Upper lobe of left lung (tissue), 6 donors: ENCODE data around the gene PBX2. TPM values are rescaled to one million over a fixed set of nuclear protein-coding genes. Genes with fewer than 3 reads are reported as not detected.
"Not testable (repeated sequence)": the region's sequence is repeated elsewhere in the genome, so short reads cannot be mapped to it uniquely, and the experiment has no call there.

Experiments
- ATAC-seq, 2 donors: fragments of 200-7000 bp; cut with Tn5 transposase; one replicate each; pipeline ENCODE4 v1.9.1; 2022; ENCODE audit warnings: mild to moderate bottlenecking in 2 of 2, moderate library complexity in 2 of 2; ENCODE audit not compliant: low FRiP score in 2 of 2
- DNase-seq, 2 donors: peaks; one replicate each; pipeline ENCODE4 v3.0.0-alpha.2; 2019 to 2020
- H3K27ac ChIP-seq, 4 donors: fragments of 200-600 bp; sonication (generic); one replicate each; pipeline ENCODE4 v1.5.1; 2016 to 2019
- H3K27me3 ChIP-seq, 4 donors: fragments of 200-600 bp; sonication (generic); one replicate each; pipeline ENCODE4 v1.5.1; 2017 to 2019
- H3K36me3 ChIP-seq, 4 donors: fragments of 200-600 bp; sonication (generic); one replicate each; pipeline ENCODE4 v1.5.1; 2016 to 2019
- H3K4me1 ChIP-seq, 4 donors: fragments of 200-600 bp; sonication (generic); one replicate each; pipeline ENCODE4 v1.5.1; 2018 to 2019
- H3K4me3 ChIP-seq, 4 donors: fragments of 200-600 bp; sonication (generic); one replicate each; pipeline ENCODE4 v1.5.1; 2017 to 2019; ENCODE audit warnings: mild to moderate bottlenecking in 2 of 4, moderate library complexity in 1 of 4
- H3K9me3 ChIP-seq, 4 donors: fragments of 200-600 bp; sonication (generic); one replicate each; pipeline ENCODE4 v1.5.1; 2018 to 2019
- EP300 ChIP-seq, 4 donors: sonication (generic); formaldehyde crosslinking; IDR thresholded peaks; one replicate each; pipeline ENCODE4 v1.5.1; 2017; ENCODE audit warnings: antibody characterized with exemption in 4 of 4, control low read depth in 2 of 4
- POLR2A ChIP-seq, 4 donors: fragments of 450-650 bp; IDR thresholded peaks; one replicate each; pipeline ENCODE4 v1.5.1; 2016 to 2017; ENCODE audit warnings: antibody characterized with exemption in 4 of 4, mild to moderate bottlenecking in 2 of 4
- POLR2AphosphoS5 ChIP-seq, 2 donors: sonication (generic); formaldehyde crosslinking; IDR thresholded peaks; one replicate each; pipeline ENCODE4 v1.5.1; 2017; ENCODE audit warnings: antibody characterized with exemption in 2 of 2
- WGBS, 2 donors: methylation state at CpG; one replicate each; pipeline ENCODE4 v1.1.5; 2017 to 2018; 5-methylcytosine and 5-hydroxymethylcytosine counted together
- total RNA-seq, 6 donors: library from RNA; depleted of rRNA in 4 of 6; stranded (reverse); fragments of >200 nt in 4 of 6; gene quantifications; one replicate each; pipeline versions ENCODE4 v1.1.0 to v1.2.1, GENCODE V29; 2016 to 2021
- TF ChIP-seq, protein P1 (sequence below), 6 experiments: fragments of 450-650 bp in 4 of 6; fragments of 200-600 bp in 2 of 6; sonication (generic) in 2 of 6; IDR thresholded peaks; one replicate each; pipeline ENCODE4 v1.5.1; 2016 to 2019; ENCODE audit warnings: antibody characterized with exemption in 6 of 6
- donor health status: DM: no; HTN: no; CAD: no; lungs with moderate emphysema.
- donor health status: DM: no; HTN: yes; CAD: no; lungs with severe emphysema.

The PBX2 gene
- total RNA-seq, 6 donors from 2014 or later = 78.6 to 147 (median 93.4) TPM

- no peak for DNase-seq
- no peaks in the 10 kb centered on the region for H3K27me3 ChIP-seq
- H3K27ac ChIP-seq = no peak overlapping the region
- peaks cover 0 to 65% (median 12%) of the 10 kb centered on the region in 4 donors for H3K36me3 ChIP-seq
- no peak for ATAC-seq
- 92 to 95% methylated on average over 6 of the region's 6 CpGs for WGBS, 2 donors
- TF ChIP-seq, protein P1, sequence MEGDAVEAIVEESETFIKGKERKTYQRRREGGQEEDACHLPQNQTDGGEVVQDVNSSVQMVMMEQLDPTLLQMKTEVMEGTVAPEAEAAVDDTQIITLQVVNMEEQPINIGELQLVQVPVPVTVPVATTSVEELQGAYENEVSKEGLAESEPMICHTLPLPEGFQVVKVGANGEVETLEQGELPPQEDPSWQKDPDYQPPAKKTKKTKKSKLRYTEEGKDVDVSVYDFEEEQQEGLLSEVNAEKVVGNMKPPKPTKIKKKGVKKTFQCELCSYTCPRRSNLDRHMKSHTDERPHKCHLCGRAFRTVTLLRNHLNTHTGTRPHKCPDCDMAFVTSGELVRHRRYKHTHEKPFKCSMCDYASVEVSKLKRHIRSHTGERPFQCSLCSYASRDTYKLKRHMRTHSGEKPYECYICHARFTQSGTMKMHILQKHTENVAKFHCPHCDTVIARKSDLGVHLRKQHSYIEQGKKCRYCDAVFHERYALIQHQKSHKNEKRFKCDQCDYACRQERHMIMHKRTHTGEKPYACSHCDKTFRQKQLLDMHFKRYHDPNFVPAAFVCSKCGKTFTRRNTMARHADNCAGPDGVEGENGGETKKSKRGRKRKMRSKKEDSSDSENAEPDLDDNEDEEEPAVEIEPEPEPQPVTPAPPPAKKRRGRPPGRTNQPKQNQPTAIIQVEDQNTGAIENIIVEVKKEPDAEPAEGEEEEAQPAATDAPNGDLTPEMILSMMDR (IDR thresholded peaks at IDR 0.05) = no peak
- TF ChIP-seq POLR2A (IDR thresholded peaks at IDR 0.05) = no peak
- TF ChIP-seq EP300 (IDR thresholded peaks at IDR 0.05) = no peak
- no peaks in the 10 kb centered on the region for H3K4me1 ChIP-seq
- H3K4me3 ChIP-seq = no peak overlapping the region
- H3K9me3 ChIP-seq = no peaks in the 10 kb centered on the region
Observed at GRCh38 chr6:32213649-32214048, 23.6 kb upstream of the PBX2 start.

DNA sequence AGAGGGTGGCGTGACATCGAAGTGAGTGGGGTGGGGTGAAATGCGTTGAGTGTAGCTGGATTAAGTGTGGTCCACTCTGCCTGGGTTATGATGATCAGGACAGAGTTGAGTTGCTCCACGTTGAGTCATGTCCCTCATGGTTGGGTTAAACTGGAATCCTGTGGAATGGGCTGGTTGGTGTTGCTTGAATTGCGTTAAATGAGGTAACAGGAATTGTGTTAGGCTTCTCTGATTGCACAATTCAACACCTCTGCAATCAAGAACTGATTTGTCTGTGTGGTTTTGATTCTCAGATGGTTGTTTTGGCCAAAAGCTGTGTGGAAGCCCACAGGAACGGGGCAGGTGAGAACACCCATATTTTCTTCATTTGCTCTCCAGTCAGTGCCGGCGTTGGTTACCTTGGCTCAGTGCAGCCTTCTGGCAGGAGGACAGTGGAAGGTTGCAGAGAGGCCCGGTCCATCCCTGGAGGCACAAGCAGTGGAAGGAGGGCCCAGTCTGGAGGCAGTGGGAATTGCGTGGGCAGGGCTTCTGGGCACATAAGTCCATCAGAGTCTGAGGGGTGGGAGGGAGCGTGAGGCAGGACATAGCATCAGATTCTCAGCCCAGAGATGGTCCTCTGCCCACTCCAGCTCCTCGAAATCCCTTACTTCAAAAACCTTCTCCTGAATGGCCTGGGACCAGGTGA is 22.2 kb upstream of the PBX2 start:
- ATAC-seq (no peak), DNase-seq (no peak)
- Histone ChIP-seq H3K36me3 (peaks cover 0 to 56% (median 8%) of the 10 kb centered on the region in 4 donors), H3K27ac (peak overlapping the region in 1 of 4 donors; percentile 48), H3K27me3 (no peaks in the 10 kb centered on the region), H3K9me3 (no peaks in the 10 kb centered on the region), H3K4me3 (no peak overlapping the region), H3K4me1 (no peaks in the 10 kb centered on the region)
- TF ChIP-seq POLR2AphosphoS5 (IDR thresholded peaks at IDR 0.05) (no peak), POLR2A (IDR thresholded peaks at IDR 0.05) (no peak), EP300 (IDR thresholded peaks at IDR 0.05) (no peak)
- TF ChIP-seq, protein P1 (IDR thresholded peaks at IDR 0.05) = no peak
- 73 to 83% methylated on average over 12 of the region's 12 CpGs for WGBS, 2 donors

GRCh38 chr6:32211432-32211831 is 21.4 kb upstream of the PBX2 start:
- H3K4me3 ChIP-seq, H3K27me3 ChIP-seq, DNase-seq: not testable (repeated sequence)

DNA sequence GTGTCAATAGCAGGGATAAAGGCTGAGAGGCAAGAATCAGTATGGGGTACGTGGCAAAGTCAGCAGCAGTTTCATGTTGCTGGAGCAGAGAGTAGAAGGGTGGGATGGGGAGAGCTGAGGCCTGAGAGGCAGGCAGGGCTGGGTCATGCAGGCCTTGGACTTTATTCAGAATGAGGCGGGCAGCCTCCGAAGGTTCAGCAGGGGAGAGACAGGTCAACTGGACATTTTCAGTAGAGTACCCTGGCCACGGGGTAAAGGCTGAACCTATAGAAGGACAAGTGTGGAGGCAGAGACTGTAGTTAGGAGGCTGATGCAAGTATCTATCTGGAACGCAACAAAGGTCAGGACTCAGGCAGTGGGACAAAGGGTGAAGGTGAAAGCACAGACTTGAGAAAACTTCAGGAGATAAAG is 20.2 kb upstream of the PBX2 start:
- Histone ChIP-seq H3K4me1 (no peaks in the 10 kb centered on the region), H3K4me3 (no peak overlapping the region), H3K27ac (no peak overlapping the region), H3K36me3 (peaks cover 0 to 41% (median 8%) of the 10 kb centered on the region in 4 donors), H3K27me3 (no peaks in the 10 kb centered on the region), H3K9me3 (no peaks in the 10 kb centered on the region)
- DNase-seq = no peak
- 86 to 87% methylated on average over 5 of the region's 5 CpGs for WGBS, 2 donors
- TF ChIP-seq, protein P1 (IDR thresholded peaks at IDR 0.05) = no peak
- TF ChIP-seq POLR2A (IDR thresholded peaks at IDR 0.05) (no peak), POLR2AphosphoS5 (IDR thresholded peaks at IDR 0.05) (no peak), EP300 (IDR thresholded peaks at IDR 0.05) (no peak)
- no peak for ATAC-seq

More at GRCh38 chr6:32211432-32211831, 21.4 kb upstream of the PBX2 start:
- H3K27ac ChIP-seq, ATAC-seq, H3K4me1 ChIP-seq, H3K9me3 ChIP-seq: not testable (repeated sequence)
- peaks cover 0 to 48% (median 8%) of the 10 kb centered on the region in 4 donors for H3K36me3 ChIP-seq
- 79 to 85% methylated on average over 4 of the region's 4 CpGs for WGBS, 2 donors

- no peaks in the 10 kb centered on the region for H3K9me3 ChIP-seq
- H3K4me3 ChIP-seq = no peak overlapping the region
- H3K27ac ChIP-seq = no peak overlapping the region
- H3K4me1 ChIP-seq = no peaks in the 10 kb centered on the region
- DNase-seq = no peak
- ATAC-seq = no peak
- 89 to 92% methylated on average over 1 of the region's 1 CpG for WGBS, 2 donors
- H3K27me3 ChIP-seq = no peaks in the 10 kb centered on the region
- no peak for TF ChIP-seq POLR2AphosphoS5 (IDR thresholded peaks at IDR 0.05)
- no peak for TF ChIP-seq POLR2A (IDR thresholded peaks at IDR 0.05)
- TF ChIP-seq, protein P1 (IDR thresholded peaks at IDR 0.05) = no peak
- TF ChIP-seq EP300 (IDR thresholded peaks at IDR 0.05) = no peak
- peaks cover 0 to 38% (median 5%) of the 10 kb centered on the region in 4 donors for H3K36me3 ChIP-seq
Observed at GRCh38 chr6:32208996-32209395, 19.0 kb upstream of the PBX2 start.
